Subcutaneous abdominal adipose tissue (tissue), 5 donors: ENCODE results near the gene ZNF423.

Source experiments
- H3K27ac ChIP-seq: one replicate; pipeline ENCODE4 v1.7.0; 2013; ENCODE audit warnings: low read depth, mild to moderate bottlenecking, inconsistent platforms, low read length, moderate library complexity
- H3K27me3 ChIP-seq, 5 donors: one replicate each; pipeline ENCODE4 v1.7.0; 2013; ENCODE audit warnings: low read length in 5 of 5, inconsistent platforms in 1 of 5; ENCODE audit not compliant: control insufficient read depth in 5 of 5, insufficient read depth in 4 of 5
- H3K36me3 ChIP-seq, 5 donors: one replicate each; pipeline ENCODE4 v1.7.0; 2013; ENCODE audit warnings: low read length in 5 of 5; ENCODE audit not compliant: control insufficient read depth in 5 of 5, insufficient read depth in 5 of 5
- H3K4me1 ChIP-seq, 5 donors: one replicate each; pipeline ENCODE4 v1.7.0; 2013; ENCODE audit warnings: low read length in 5 of 5, mild to moderate bottlenecking in 3 of 5, moderate library complexity in 1 of 5; ENCODE audit not compliant: control insufficient read depth in 5 of 5, insufficient read depth in 5 of 5
- H3K4me3 ChIP-seq, 5 donors: one replicate each; pipeline ENCODE4 v1.7.0; 2013; ENCODE audit warnings: low read length in 5 of 5, low read depth in 1 of 5
- H3K9ac ChIP-seq, 5 donors: one replicate each; pipeline ENCODE4 v1.7.0; 2013; ENCODE audit warnings: low read length in 5 of 5, mild to moderate bottlenecking in 4 of 5, moderate library complexity in 3 of 5
- H3K9me3 ChIP-seq, 5 donors: one replicate each; pipeline ENCODE4 v1.7.0; 2013; ENCODE audit warnings: low read length in 5 of 5; ENCODE audit not compliant: control insufficient read depth in 5 of 5
- donor health status: healthy.
- donor health status: healthy.
- donor health status: healthy.
- donor health status: healthy.
- donor health status: healthy.

The ZNF423 gene

GRCh38 chr16:49502136-49502881 is 353.6 kb downstream of the ZNF423 start:
- H3K27ac ChIP-seq: no peak overlapping the region

GRCh38 chr16:49499869-49500610 is 355.9 kb downstream of the ZNF423 start:
- H3K9me3 ChIP-seq: no peaks in the 10 kb centered on the region
- no peak overlapping the region for H3K9ac ChIP-seq
- no peak overlapping the region for H3K4me3 ChIP-seq
- peaks cover 0 to 10% (median 0%) of the 10 kb centered on the region in 5 donors for H3K36me3 ChIP-seq
- H3K4me1 ChIP-seq: peaks cover 0 to 6% (median 0%) of the 10 kb centered on the region in 5 donors
- H3K27me3 ChIP-seq: no peaks in the 10 kb centered on the region
- no peak overlapping the region for H3K27ac ChIP-seq

More at GRCh38 chr16:49502136-49502881, 353.6 kb downstream of the ZNF423 start:
- Histone ChIP-seq H3K9ac (no peak overlapping the region), H3K9me3 (no peaks in the 10 kb centered on the region), H3K4me3 (no peak overlapping the region), H3K27me3 (no peaks in the 10 kb centered on the region), H3K4me1 (peaks cover 0 to 6% (median 0%) of the 10 kb centered on the region in 5 donors), H3K36me3 (peaks cover 0 to 8% (median 0%) of the 10 kb centered on the region in 5 donors)

- Histone ChIP-seq H3K9ac (no peak overlapping the region), H3K9me3 (no peaks in the 10 kb centered on the region), H3K4me1 (peaks cover 0 to 6% (median 0%) of the 10 kb centered on the region in 5 donors), H3K27ac (no peak overlapping the region), H3K27me3 (no peaks in the 10 kb centered on the region), H3K4me3 (no peak overlapping the region), H3K36me3 (peaks cover 0 to 10% (median 0%) of the 10 kb centered on the region in 5 donors)
These were observed 356.5 kb downstream of the ZNF423 start for GRCh38 chr16:49499414-49499785.

- Histone ChIP-seq H3K4me3 (no peak overlapping the region), H3K9ac (no peak overlapping the region), H3K27ac (no peak overlapping the region), H3K36me3 (peaks cover 0 to 10% (median 0%) of the 10 kb centered on the region in 5 donors), H3K27me3 (no peaks in the 10 kb centered on the region), H3K4me1 (peaks cover 0 to 6% (median 0%) of the 10 kb centered on the region in 5 donors), H3K9me3 (no peaks in the 10 kb centered on the region)
These were observed 357.1 kb downstream of the ZNF423 start for GRCh38 chr16:49498666-49499413.

- Histone ChIP-seq H3K4me1 (peaks cover 0 to 2% (median 0%) of the 10 kb centered on the region in 5 donors), H3K9me3 (no peaks in the 10 kb centered on the region), H3K9ac (no peak overlapping the region), H3K36me3 (peaks cover 0 to 10% (median 0%) of the 10 kb centered on the region in 5 donors), H3K27me3 (no peaks in the 10 kb centered on the region), H3K4me3 (no peak overlapping the region), H3K27ac (no peak overlapping the region)
These were observed 357.6 kb downstream of the ZNF423 start for GRCh38 chr16:49498264-49498663.

GRCh38 chr16:49497466-49497865 is 358.4 kb downstream of the ZNF423 start:
- peaks cover 0 to 10% (median 0%) of the 10 kb centered on the region in 5 donors for H3K36me3 ChIP-seq
- no peaks in the 10 kb centered on the region for H3K9me3 ChIP-seq
- H3K27me3 ChIP-seq: no peaks in the 10 kb centered on the region
- no peak overlapping the region for H3K4me3 ChIP-seq
- H3K27ac ChIP-seq: no peak overlapping the region
- H3K4me1 ChIP-seq: peaks cover 0 to 4% (median 3%) of the 10 kb centered on the region in 5 donors
- H3K9ac ChIP-seq: no peak overlapping the region

- Histone ChIP-seq H3K4me1 (peaks cover 0 to 12% (median 9%) of the 10 kb centered on the region in 5 donors), H3K27ac (no peak overlapping the region), H3K36me3 (peaks cover 0 to 10% (median 0%) of the 10 kb centered on the region in 5 donors), H3K9me3 (no peaks in the 10 kb centered on the region), H3K27me3 (no peaks in the 10 kb centered on the region), H3K9ac (no peak overlapping the region), H3K4me3 (no peak overlapping the region)
These were observed 359.3 kb downstream of the ZNF423 start for GRCh38 chr16:49496656-49497055.

GRCh38 chr16:49495596-49496355 is 360.1 kb downstream of the ZNF423 start:
- Histone ChIP-seq H3K9ac (no peak overlapping the region), H3K27me3 (no peaks in the 10 kb centered on the region), H3K27ac (no peak overlapping the region), H3K4me3 (no peak overlapping the region), H3K9me3 (no peaks in the 10 kb centered on the region), H3K36me3 (peaks cover 0 to 10% (median 0%) of the 10 kb centered on the region in 5 donors), H3K4me1 (peaks cover 0 to 16% (median 12%) of the 10 kb centered on the region in 5 donors)

GRCh38 chr16:49494891-49495566 is 360.9 kb downstream of the ZNF423 start:
- no peaks in the 10 kb centered on the region for H3K27me3 ChIP-seq
- peaks cover 0 to 7% (median 0%) of the 10 kb centered on the region in 5 donors for H3K36me3 ChIP-seq
- no peak overlapping the region for H3K9ac ChIP-seq
- H3K9me3 ChIP-seq: no peaks in the 10 kb centered on the region
- no peak overlapping the region for H3K4me3 ChIP-seq
- H3K4me1 ChIP-seq: peaks cover 0 to 16% (median 12%) of the 10 kb centered on the region in 5 donors
- H3K27ac ChIP-seq: no peak overlapping the region
